HG02642 (cell line): ENCODE measurements around the gene ANKRD6.

Source experiments
- ATAC-seq: cut with Tn5 transposase; IDR thresholded peaks from one replicate; pipeline ENCODE4 v1.9.1; 2021; ENCODE audit warnings: mild to moderate bottlenecking; ENCODE audit not compliant: unreplicated experiment, poor library complexity

Gene ANKRD6

DNA sequence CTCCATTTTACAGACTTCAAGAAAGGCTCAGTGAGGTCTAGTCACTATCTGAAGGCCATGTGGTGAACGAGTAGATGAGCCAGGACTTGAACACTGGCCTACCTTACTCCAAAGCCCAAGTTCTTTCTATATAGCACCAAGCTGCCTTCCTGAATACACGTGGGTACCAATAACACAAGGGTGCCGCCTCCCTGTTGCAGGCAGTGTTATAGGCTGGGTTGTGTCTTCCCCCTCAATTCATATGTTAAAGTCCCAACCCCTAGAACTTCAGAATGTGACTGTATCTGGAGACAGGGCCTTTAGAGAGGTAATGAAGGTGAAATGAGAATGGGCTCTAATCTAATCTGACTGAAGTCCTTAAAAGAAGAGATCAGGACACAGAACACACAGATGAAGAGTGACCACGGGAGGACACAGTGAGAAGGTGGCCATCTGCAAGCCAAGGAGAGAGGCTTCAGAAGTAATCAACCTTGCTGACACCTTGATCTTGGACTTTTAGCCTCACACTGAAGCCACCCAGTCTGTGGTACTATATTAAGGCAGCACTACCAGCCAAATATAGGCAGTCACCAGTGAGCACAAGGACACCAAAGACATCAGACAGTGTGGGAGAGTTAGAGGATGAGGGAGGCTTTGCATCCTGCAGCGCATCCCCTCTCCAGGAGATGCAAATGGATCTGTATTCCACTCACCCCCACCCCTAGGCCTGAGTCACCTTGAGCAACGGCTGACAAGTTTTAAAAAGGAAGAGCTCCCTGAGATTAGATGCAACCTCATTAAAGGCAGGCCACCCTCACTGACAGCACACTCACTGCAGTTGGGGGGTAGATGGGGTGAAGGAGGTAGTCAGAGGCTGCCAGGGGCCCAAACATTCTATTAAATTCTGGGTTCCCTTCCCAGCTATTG, 246.5 kb downstream of the ANKRD6 start:
- ATAC-seq, result no peak

DNA sequence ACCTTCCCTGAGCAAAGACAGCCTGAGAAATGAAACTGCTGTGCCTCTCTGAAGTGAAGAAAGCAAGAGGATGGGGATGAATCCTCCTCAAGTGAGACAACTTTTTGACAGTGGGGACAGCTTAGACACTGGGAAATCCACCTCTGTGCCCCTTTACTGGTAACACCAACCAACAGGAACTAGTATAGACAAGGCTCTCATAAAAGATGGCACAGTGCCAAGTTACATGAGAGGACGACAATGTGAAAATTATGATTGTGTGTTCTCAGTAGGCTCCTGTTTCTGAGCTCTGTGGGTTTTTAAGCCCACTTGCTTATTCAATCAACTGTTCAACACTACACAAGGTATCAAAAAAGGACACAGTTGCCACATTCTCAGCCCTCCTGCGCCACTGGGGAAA, 247.2 kb downstream of the ANKRD6 start:
- no peak for ATAC-seq

DNA sequence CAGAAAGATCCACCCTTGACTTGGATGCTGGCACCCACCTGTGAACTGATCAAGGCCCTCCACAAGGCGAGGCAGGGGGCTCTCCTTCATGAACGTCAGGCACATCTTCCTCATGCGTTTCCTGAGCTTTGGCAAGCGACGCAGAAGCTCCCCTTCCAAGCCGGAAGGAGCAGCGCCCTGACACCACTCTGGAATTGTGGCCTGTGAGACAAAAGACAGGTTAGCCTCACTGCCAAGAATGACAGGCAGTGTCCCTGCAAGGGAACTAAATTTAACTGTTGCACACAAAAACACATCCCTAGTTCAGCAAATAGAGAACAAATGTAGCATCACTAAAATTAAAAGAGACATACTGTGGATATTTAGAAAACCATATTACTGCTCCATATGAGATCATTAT, 247.6 kb downstream of the ANKRD6 start:
- ATAC-seq, result no peak

DNA sequence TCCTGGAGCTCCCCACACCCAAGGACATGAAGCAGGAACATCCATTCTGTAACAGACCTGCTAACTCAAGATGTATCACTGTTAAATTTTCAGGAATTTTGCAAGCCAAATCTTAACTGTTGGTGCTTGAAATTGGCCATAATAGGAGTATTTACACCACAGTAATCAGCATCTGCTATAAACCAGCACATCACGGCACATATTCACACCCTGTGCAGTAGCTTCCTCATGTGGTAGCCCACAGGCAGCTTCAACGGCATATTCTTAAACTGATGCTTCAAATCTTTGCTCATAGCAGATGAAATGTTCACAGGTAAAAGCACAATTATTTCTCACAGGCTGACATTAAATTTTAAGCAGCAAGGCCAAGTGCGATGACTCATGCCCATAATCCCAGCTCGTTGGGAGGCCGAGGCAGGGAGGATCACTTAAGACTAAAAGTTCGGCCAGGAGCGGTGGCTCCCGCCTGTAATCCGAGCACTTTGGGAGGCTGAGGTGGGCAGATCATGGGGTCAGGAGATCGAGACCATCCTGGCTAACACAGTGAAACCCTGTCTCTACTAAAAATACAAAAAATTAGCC, 249.1 kb downstream of the ANKRD6 start:
- no peak for ATAC-seq

DNA sequence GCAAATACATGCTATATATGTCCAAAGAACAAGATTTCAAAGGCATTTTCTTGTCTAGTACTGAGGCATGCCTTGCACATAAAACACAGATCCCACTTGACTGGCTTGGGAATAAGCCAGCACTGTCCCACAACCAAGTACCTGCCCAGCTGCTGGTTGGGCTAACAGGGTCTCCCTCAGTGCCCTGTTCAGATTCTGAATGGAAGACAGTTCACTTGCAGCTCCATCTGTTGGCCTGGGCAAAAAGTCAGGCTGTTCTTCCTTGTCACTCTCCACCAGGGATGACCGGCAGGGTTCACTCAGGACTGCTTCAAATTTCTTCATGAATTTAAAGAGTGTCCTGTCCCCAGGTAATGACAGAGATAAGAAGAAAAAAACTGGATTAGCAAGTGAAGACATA, 250.0 kb downstream of the ANKRD6 start:
- ATAC-seq, result no peak
